PC-9 (cell line): ENCODE measurements around the gene ATP10A. TPM values are rescaled to one million over a fixed set of nuclear protein-coding genes. Genes with fewer than 3 reads are reported as not detected.

Source experiments
- BruUV-seq: library from RNA; stranded (reverse); fragments of 400-500 nt; replicated peaks from 2 replicates; lab custom pipeline; 2021; lab: Mats Ljungman, UMichigan
- CTCF ChIA-PET: fragments of 300-600 bp; sonication (Branson Sonifier 250); formaldehyde crosslinking; loops from one replicate; lab custom pipeline; 2022; ENCODE audit warnings: antibody characterized with exemption; lab: Charles Lee
- POLR2A ChIA-PET: fragments of 300-600 bp; sonication (Branson Sonifier 250); formaldehyde crosslinking; loops from one replicate; lab custom pipeline; 2022; ENCODE audit warnings: antibody characterized with exemption; ENCODE audit not compliant: unreplicated experiment; lab: Charles Lee
- DNase-seq, 2 experiments: peaks; one replicate each; pipeline versions ENCODE4 v3.0.0 to v3.0.0-alpha.2; 2015 to 2022; ENCODE audit warnings: mixed read lengths in 1 of 2
- H2AFZ ChIP-seq: fragments of 200-600 bp; sonication (generic); 2 replicates; pipeline ENCODE4 v1.8.1; 2017; ENCODE audit warnings: antibody characterized with exemption
- H3F3A ChIP-seq: fragments of 200-600 bp; sonication (generic); 2 replicates; pipeline ENCODE4 v1.8.1; 2017; ENCODE audit warnings: antibody characterized with exemption, mild to moderate bottlenecking, low read depth; ENCODE audit not compliant: insufficient read depth
- H3K27ac ChIP-seq: fragments of 200-600 bp; sonication (generic); 2 replicates; pipeline ENCODE4 v1.6.1; 2016; ENCODE audit warnings: mixed run types
- H3K27me3 ChIP-seq: fragments of 200-600 bp; sonication (generic); 2 replicates; pipeline ENCODE4 v1.6.1; 2016; ENCODE audit warnings: low read depth, mixed run types; ENCODE audit not compliant: insufficient read depth
- H3K36me3 ChIP-seq: fragments of 200-600 bp; sonication (generic); 2 replicates; pipeline ENCODE4 v1.6.1; 2016; ENCODE audit warnings: low read depth, mixed run types
- H3K4me1 ChIP-seq: fragments of 200-600 bp; sonication (generic); replicated peaks from 2 replicates; pipeline ENCODE4 v1.6.1; 2016; ENCODE audit warnings: mixed run types; ENCODE audit not compliant: insufficient read depth
- H3K4me2 ChIP-seq: fragments of 200-600 bp; sonication (generic); 2 replicates; pipeline ENCODE4 v1.6.1; 2017; ENCODE audit warnings: mixed run types
- H3K4me3 ChIP-seq: fragments of 200-600 bp; sonication (generic); 2 replicates; pipeline ENCODE4 v1.6.1; 2016; ENCODE audit warnings: mixed run types
- H3K79me2 ChIP-seq: fragments of 200-600 bp; sonication (generic); 2 replicates; pipeline ENCODE4 v1.6.1; 2017; ENCODE audit warnings: low read depth, mixed run types
- H3K9me2 ChIP-seq: fragments of 200-600 bp; sonication (generic); 2 replicates; pipeline ENCODE4 v1.8.1; 2017; ENCODE audit warnings: mild to moderate bottlenecking; ENCODE audit not compliant: insufficient read depth
- H3K9me3 ChIP-seq: fragments of 200-600 bp; sonication (generic); 2 replicates; pipeline ENCODE4 v1.8.1; 2016; ENCODE audit warnings: low read depth; ENCODE audit not compliant: insufficient read depth
- H4K20me1 ChIP-seq: fragments of 200-600 bp; sonication (generic); 2 replicates; pipeline ENCODE4 v1.8.1; 2017; ENCODE audit not compliant: insufficient read depth
- CTCF ChIP-seq: fragments of 200-600 bp; sonication (generic); conservative IDR thresholded peaks from 2 replicates; pipeline ENCODE4 v1.6.1; 2017; ENCODE audit warnings: mixed run types, antibody characterized with exemption, mild to moderate bottlenecking, moderate library complexity
- EZH2 ChIP-seq: fragments of 200-600 bp; sonication (generic); IDR thresholded peaks from 2 replicates; pipeline ENCODE4 v1.8.0; 2017; ENCODE audit warnings: antibody characterized with exemption, low read depth
- intact Hi-C: fragments of 100-400 bp; cut with micrococcal nuclease; formaldehyde crosslinking; loops from one replicate; pipeline ENCODE4 v1.10.0; 2022; ENCODE audit not compliant: unreplicated experiment
- total RNA-seq: library from RNA; stranded (reverse); gene quantifications from 2 replicates; pipeline ENCODE4 v1.2.3, GENCODE V29; 2021

Gene ATP10A
- total RNA-seq, 1 experiment from 2014 or later, result not detected

DNA sequence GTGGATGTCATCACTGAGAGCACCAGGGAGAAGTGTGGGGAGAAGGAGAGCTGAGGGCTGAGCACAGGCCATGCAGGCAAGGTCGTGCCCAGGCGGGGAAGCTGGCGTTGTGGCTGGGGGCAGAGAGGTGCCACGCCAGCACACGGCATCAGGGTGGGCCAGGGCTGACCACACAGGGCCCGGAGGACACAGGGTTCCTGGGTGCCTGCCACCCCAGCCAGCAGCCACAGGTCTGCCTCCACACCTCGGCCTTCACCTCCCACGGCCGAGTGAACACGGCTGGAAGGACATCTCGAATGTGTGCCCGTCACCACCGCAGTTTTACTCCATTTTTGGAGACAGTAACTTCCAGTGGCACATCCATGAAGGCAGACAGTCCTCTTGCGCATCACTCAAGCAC lies 77.1 kb downstream of the ATP10A start:
- POLR2A ChIA-PET, result no interaction called here
- no peaks in the 10 kb centered on the region for H3K79me2 ChIP-seq
- no peak overlapping the region for H2AFZ ChIP-seq
- H3K27me3 ChIP-seq, result peaks cover 11% of the 10 kb centered on the region; the same call in 1 of the 2 replicates
- no peaks in the 10 kb centered on the region for H3K4me1 ChIP-seq
- DNase-seq, result no peak
- H4K20me1 ChIP-seq, result no peaks in the 10 kb centered on the region
- no peaks in the 10 kb centered on the region for H3K9me2 ChIP-seq
- TF ChIP-seq CTCF, result no peak
- no peak for TF ChIP-seq EZH2
- no peak overlapping the region for H3K4me2 ChIP-seq
- CTCF ChIA-PET, result no interaction called here
- no peak overlapping the region for H3K4me3 ChIP-seq
- intact Hi-C loops, result no loop called here
- no peaks in the 10 kb centered on the region for H3F3A ChIP-seq
- H3K27ac ChIP-seq, result no peak overlapping the region
- H3K36me3 ChIP-seq, result no peaks in the 10 kb centered on the region
- BruUV-seq, result no TSS peak
- H3K9me3 ChIP-seq, result no peaks in the 10 kb centered on the region

DNA sequence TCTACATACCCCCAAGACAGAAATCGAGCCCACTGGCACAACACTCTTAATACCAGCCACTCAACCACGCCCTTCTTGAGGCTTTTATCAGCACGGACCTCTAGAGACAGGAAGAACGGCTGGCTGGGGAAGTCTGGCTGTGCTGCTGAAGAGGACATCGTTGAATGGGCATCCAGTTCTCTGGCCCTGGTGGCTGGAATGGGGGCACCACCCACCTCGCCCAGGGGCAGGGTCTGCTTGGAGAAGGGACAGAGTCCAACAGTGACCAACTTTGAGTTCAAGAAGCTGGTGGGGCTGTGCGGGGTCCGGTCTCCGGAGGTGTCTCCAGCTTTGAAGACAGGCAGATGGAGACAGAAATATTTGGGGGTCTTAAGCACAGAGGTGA lies 77.5 kb downstream of the ATP10A start:
- Histone ChIP-seq H3K4me2 (no peak overlapping the region), H3K27ac (no peak overlapping the region), H3K9me3 (no peaks in the 10 kb centered on the region), H3K9me2 (no peaks in the 10 kb centered on the region), H3K27me3 (peaks cover 13% of the 10 kb centered on the region; the same call in 1 of the 2 replicates), H3K4me3 (no peak overlapping the region), H3F3A (no peaks in the 10 kb centered on the region), H3K79me2 (no peaks in the 10 kb centered on the region), H2AFZ (no peak overlapping the region), H4K20me1 (no peaks in the 10 kb centered on the region), H3K4me1 (no peaks in the 10 kb centered on the region), H3K36me3 (no peaks in the 10 kb centered on the region)
- no TSS peak for BruUV-seq
- intact Hi-C loops, result no loop called here
- ChIA-PET CTCF (no interaction called here), POLR2A (no interaction called here)
- no peak for TF ChIP-seq CTCF
- no peak for TF ChIP-seq EZH2
- no peak for DNase-seq

DNA sequence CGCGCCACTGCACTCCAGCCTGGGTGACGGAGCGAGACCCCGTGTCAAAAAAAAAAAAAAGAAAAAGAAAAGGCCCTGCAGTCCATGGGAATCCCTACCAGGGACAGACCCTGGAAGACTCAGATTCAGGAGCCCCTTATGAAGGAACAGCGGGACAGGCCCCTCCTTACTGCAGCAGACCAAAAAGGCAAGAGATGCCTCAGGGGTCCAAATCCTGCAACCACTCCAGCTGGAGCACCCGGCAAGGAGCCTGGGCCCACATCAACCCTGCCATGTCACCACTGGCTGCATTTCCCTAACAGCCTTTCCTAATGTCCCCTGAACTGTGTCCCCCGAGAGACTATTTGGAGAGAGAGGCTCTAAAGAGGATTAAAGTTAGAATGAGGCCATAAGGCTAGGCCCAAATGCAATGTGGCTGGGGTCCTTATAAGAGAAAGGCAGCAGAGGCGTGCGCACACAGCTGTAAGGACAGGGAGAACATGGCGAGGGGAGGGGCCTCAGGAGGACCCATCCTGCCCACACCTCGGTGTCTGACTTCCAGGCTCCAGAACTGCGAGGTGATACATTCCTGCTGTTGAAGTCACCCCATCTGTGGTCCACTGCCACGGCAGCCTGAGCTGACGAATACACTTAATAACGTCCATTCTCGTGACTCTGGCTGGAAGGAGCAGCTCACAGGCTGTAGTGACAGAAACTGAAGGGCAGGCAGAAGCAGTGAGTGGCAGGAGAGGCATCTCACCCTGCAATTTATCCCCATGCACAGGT lies 78.1 kb downstream of the ATP10A start:
- Histone ChIP-seq H4K20me1 (no peaks in the 10 kb centered on the region), H3K9me2 (no peaks in the 10 kb centered on the region), H3K9me3 (no peaks in the 10 kb centered on the region), H3K79me2 (no peaks in the 10 kb centered on the region), H3K36me3 (no peaks in the 10 kb centered on the region), H3F3A (no peaks in the 10 kb centered on the region), H2AFZ (no peak overlapping the region), H3K4me1 (no peaks in the 10 kb centered on the region), H3K4me3 (no peak overlapping the region), H3K27me3 (peaks cover 15% of the 10 kb centered on the region), H3K27ac (no peak overlapping the region), H3K4me2 (no peak overlapping the region)
- intact Hi-C loops, result no loop called here
- ChIA-PET CTCF (no interaction called here), POLR2A (no interaction called here)
- BruUV-seq, result no TSS peak
- DNase-seq, result no peak
- TF ChIP-seq CTCF, result no peak
- no peak for TF ChIP-seq EZH2
